GM18499 (cell line): ENCODE measurements around the gene IL3.

ENCODE experiments used
- ATAC-seq: cut with Tn5 transposase; IDR thresholded peaks from one replicate; pipeline ENCODE4 v1.9.1; 2021; ENCODE audit warnings: moderate number of reproducible peaks; ENCODE audit not compliant: insufficient read depth, unreplicated experiment

The IL3 gene

DNA sequence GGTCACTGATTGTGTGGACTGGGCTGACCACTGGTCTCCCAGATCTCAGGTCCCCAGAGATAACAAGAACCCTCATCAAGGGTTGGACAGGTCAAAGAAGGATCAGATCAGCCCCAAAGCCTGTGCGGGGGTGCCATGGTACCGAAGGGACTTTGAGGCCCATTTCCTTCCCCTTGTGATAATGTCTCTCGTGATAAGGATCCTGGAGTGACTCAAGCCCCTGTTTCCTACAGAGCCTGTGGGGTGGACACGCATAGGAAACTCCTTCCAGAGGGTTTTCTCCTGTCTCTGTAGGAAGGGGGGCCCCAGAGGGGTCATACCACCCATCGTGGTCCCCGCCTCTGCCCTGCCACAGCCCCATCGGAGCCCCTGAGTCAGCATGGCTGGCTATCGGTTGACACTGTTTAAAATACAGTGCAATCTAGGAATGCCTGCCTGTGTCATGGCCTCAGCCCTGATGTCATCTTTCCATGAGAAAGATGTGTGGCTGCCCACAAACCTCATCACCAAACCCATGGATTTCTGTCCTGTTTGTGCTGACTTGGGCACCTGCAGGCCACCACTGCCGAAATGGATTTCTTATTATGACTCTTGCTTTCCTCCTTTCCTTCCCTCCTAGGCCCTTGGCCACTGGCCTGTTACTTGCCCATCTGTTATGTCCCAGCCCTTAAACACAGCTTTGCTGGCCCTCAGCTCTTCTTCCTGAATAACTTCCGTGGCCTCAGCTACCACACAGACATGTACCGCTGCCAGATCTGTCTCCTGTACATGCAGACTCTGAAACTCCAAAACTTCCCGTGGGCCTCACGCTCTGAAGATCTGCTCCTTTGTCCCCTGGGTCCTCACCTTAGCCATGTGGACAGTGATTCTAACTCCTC is 10.2 kb downstream of the IL3 start:
- ATAC-seq = no peak

DNA sequence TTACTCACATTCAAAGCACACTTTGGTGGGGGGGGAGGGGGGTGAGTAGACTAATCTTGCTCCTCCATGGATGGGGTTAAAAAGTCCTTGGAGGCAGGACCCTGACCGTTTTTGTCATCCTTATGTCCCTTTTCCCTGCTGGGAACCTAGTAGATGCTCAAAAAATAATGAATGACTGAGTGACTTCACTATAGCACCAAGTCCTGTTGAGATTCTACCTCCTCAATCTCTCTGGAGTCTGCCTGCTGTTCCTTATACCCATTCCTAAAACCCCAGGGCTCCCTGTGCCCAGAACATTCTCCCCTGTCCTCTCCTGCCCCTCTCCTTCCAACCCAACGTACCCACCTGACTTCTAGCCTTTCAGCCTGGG is 10.9 kb downstream of the IL3 start:
- no peak for ATAC-seq

- ATAC-seq = no peak
Measured at GRCh38 chr5:132072070-132072469, 11.6 kb downstream of the IL3 start.

- ATAC-seq = no peak
Measured at GRCh38 chr5:132072528-132072927, 12.1 kb downstream of the IL3 start.

- no peak for ATAC-seq
Measured at GRCh38 chr5:132073231-132074013, 13.0 kb downstream of the IL3 start, which contains the start of gene CSF2. CSF2 (plus strand) TSS chr5:132073789; CDS start chr5:132073824, 35 bp downstream.

GRCh38 chr5:132074091-132074771 is 13.8 kb downstream of the IL3 start:
- no peak for ATAC-seq

DNA sequence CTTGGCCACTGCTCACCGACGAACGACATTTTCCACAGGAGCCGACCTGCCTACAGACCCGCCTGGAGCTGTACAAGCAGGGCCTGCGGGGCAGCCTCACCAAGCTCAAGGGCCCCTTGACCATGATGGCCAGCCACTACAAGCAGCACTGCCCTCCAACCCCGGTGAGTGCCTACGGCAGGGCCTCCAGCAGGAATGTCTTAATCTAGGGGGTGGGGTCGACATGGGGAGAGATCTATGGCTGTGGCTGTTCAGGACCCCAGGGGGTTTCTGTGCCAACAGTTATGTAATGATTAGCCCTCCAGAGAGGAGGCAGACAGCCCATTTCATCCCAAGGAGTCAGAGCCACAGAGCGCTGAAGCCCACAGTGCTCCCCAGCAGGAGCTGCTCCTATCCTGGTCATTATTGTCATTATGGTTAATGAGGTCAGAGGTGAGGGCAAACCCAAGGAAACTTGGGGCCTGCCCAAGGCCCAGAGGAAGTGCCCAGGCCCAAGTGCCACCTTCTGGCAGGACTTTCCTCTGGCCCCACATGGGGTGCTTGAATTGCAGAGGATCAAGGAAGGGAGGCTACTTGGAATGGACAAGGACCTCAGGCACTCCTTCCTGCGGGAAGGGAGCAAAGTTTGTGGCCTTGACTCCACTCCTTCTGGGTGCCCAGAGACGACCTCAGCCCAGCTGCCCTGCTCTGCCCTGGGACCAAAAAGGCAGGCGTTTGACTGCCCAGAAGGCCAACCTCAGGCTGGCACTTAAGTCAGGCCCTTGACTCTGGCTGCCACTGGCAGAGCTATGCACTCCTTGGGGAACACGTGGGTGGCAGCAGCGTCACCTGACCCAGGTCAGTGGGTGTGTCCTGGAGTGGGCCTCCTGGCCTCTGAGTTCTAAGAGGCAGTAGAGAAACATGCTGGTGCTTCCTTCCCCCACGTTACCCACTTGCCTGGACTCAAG is 14.6 kb downstream of the IL3 start:
- no peak for ATAC-seq

DNA sequence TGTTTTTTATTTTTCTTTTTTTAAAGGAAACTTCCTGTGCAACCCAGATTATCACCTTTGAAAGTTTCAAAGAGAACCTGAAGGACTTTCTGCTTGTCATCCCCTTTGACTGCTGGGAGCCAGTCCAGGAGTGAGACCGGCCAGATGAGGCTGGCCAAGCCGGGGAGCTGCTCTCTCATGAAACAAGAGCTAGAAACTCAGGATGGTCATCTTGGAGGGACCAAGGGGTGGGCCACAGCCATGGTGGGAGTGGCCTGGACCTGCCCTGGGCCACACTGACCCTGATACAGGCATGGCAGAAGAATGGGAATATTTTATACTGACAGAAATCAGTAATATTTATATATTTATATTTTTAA is 15.2 kb downstream of the IL3 start:
- no peak for ATAC-seq

- ATAC-seq = no peak
Measured at GRCh38 chr5:132076202-132076830, 15.9 kb downstream of the IL3 start.

- no peak for ATAC-seq
Measured at GRCh38 chr5:132076983-132077382, 16.5 kb downstream of the IL3 start.

GRCh38 chr5:132079081-132079480 is 18.6 kb downstream of the IL3 start:
- ATAC-seq = no peak

GRCh38 chr5:132079619-132080018 is 19.2 kb downstream of the IL3 start:
- ATAC-seq = no peak

DNA sequence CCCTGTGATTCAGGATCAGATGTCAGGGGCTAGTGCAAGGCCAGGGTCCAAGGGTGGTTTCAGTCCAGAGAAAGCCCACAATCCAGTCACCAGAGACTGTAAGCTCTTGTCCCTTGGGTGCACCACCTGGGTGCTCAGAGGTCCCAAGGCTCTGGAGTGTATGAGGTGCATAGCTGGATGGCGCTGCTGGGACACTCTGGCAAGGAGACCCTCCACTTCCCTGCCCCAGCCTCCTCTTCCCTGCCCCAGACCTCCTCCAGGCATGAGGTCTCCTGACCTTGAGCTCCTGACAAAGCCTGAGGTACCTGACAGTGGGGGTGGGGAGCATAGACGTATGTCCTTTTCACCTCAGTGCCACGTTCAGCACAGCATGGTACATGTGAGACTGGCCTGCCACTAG is 20.1 kb downstream of the IL3 start:
- no peak for ATAC-seq

DNA sequence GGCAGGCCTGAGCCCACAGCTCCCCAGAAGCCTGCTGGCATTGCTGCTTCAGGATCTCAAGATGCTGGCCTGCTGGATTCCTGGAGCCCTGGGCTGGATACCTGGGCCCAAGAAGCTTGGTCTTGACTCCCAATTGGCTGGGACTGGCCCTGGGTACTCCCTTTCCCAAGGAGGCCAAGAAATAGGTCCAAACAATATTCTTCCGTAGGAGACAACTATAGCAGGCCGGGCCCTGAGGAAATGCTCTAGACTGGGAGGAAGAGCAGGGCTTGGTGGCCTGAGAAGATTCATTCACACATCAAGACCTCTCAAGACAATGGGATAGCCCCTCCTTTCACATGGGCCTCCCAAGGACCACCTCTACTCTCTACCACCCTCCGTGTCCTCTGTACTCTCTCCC is 21.0 kb downstream of the IL3 start:
- no peak for ATAC-seq

- ATAC-seq = no peak
Measured at GRCh38 chr5:132082329-132083023, 22.0 kb downstream of the IL3 start.

- no peak for ATAC-seq
Measured at GRCh38 chr5:132083071-132083678, 22.7 kb downstream of the IL3 start.

DNA sequence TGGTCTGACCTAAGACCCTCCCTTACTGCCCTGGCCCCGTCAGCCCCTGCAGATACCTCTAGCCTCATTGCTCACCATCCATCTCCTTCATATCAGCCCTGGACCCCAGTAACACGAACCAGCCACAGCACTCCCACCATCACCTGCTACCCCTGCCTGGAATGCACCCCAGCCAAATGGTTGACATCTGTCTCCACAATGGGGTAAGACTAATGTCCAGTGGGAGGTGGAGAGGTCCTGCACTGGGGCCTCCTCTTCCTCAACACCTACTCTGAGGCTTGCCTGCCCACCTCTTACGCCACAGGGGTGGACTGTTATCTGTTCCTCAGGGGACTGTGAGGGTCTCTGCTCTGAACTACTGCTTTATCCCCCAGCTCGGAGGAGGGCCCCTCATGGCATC is 25.2 kb downstream of the IL3 start:
- no peak for ATAC-seq

- ATAC-seq = no peak
Measured at GRCh38 chr5:132086277-132086794, 25.9 kb downstream of the IL3 start.
